ENCODE data around the gene SIRPB1. TPM values are rescaled to one million over a fixed set of nuclear protein-coding genes. Genes with fewer than 3 reads are reported as not detected.

The SIRPB1 gene
- total RNA-seq, 1 experiment from 2014 or later, result 7.6 TPM

DNA sequence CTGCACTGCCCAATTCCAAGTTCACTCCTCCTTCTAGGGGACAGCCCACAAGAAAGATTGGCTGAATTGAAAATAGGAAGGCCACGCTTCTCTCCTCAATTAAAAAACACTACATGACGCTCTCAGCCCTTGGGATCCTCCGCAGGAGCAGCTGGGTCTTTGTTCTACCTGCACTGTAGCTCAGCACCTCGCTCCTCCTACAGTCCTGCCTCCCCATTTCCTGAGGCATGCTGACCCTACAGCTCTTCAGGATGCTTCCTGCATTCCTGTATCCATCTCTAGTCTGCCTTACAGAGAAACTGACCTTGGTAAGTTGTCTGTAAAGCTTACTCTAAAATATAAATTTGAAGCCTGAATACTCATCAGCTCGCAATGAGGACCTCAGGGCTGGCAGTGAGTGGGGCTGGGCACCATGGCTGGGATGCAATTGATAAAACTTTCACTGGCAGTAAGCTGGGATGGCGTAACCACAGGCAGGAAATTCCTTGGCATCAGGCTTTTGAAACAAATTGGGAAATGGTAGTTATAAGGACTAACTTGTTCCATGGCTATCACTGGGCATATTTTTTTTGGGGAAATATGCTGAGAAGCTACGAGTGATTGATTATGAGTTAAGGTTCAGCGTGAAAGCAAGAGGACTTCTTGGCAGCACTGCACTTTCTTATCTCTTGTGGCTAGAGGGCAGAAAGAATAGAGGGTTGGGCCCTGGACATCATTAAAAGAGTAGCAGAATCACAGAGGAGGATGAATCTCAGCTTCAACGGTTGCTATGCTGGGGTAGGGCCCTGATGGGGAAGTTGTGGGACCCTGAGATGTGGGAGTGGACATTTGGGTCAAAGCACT lies 11.7 kb upstream of the SIRPB1 start:
- no peaks in the 10 kb centered on the region for H3K27me3 ChIP-seq (ENCODE audit: insufficient read depth, low read depth)
- TF ChIP-seq, protein P1, sequence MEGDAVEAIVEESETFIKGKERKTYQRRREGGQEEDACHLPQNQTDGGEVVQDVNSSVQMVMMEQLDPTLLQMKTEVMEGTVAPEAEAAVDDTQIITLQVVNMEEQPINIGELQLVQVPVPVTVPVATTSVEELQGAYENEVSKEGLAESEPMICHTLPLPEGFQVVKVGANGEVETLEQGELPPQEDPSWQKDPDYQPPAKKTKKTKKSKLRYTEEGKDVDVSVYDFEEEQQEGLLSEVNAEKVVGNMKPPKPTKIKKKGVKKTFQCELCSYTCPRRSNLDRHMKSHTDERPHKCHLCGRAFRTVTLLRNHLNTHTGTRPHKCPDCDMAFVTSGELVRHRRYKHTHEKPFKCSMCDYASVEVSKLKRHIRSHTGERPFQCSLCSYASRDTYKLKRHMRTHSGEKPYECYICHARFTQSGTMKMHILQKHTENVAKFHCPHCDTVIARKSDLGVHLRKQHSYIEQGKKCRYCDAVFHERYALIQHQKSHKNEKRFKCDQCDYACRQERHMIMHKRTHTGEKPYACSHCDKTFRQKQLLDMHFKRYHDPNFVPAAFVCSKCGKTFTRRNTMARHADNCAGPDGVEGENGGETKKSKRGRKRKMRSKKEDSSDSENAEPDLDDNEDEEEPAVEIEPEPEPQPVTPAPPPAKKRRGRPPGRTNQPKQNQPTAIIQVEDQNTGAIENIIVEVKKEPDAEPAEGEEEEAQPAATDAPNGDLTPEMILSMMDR (conservative IDR thresholded peaks at IDR 0.05), result no peak
- no peak for TF ChIP-seq EZH2 (IDR thresholded peaks at IDR 0.05; ENCODE audit: low read depth)
- no peaks in the 10 kb centered on the region for H3K79me2 ChIP-seq (ENCODE audit: low read depth)
- CTCF ChIA-PET, result interaction anchor here (1.6 kb wide), 1 partner anchor 127 kb away, joined by 7 read pairs; no protein-coding TSS in a partner anchor
- H3K4me1 ChIP-seq (replicated peaks; ENCODE audit: insufficient read depth), result peaks cover 47% of the 10 kb centered on the region
- DNase-seq, result peak; percentile 49 to 84
- TSS peak; percentile 79 for BruUV-seq (replicated peaks)
- H3K9me2 ChIP-seq (ENCODE audit: insufficient read depth), result no peaks in the 10 kb centered on the region
- H4K20me1 ChIP-seq (ENCODE audit: insufficient read depth), result no peaks in the 10 kb centered on the region
- peak overlapping the region; percentile 71 for H3K4me2 ChIP-seq
- H2AFZ ChIP-seq, result no peak overlapping the region
- no peaks in the 10 kb centered on the region for H3K36me3 ChIP-seq (ENCODE audit: low read depth)
- H3K27ac ChIP-seq, result peak overlapping the region; percentile 57
- POLR2A ChIA-PET (ENCODE audit: unreplicated experiment), result interaction anchor here (0.6 to 1.4 kb wide), 3 partner anchors 64 to 243 kb away, joined by 5 to 6 read pairs (median 5); no protein-coding TSS in a partner anchor
- H3K4me3 ChIP-seq, result peak overlapping the region; percentile 19; the same call in 1 of the 2 replicates
- H3K9me3 ChIP-seq (ENCODE audit: insufficient read depth, low read depth), result peaks cover 10% of the 10 kb centered on the region; the same call in 1 of the 2 replicates
- H3F3A ChIP-seq (ENCODE audit: insufficient read depth, low read depth), result peaks cover 36% of the 10 kb centered on the region
- intact Hi-C loops (cut with micrococcal nuclease; ENCODE audit: unreplicated experiment), result loop anchor here (1.0 to 5.0 kb wide), 4 partner anchors 62 to 154 kb away; no protein-coding TSS in a partner anchor

DNA sequence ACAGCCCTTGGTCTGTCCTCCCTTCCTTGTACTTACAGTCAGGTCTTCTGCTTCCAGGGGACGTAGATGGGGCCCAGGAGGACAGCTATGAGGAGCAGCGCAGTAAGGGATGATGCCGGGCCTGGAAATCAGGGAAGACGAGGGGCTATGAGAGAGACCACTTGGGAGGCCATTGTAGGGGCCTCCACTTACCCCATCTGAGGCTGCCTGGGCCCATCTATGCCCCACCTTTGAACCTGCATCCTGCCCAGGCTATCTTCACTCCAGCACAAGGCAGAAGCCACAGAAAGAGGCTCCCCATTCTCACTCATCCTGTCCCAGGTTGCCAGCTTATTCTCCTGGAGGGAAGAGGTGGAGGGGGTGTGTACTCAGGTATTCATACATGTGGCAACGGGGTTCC lies 10.4 kb upstream of the SIRPB1 start:
- Histone ChIP-seq H4K20me1 (ENCODE audit: insufficient read depth) (no peaks in the 10 kb centered on the region), H3K4me2 (no peak overlapping the region), H3K79me2 (ENCODE audit: low read depth) (no peaks in the 10 kb centered on the region), H3F3A (ENCODE audit: insufficient read depth, low read depth) (peaks cover 36% of the 10 kb centered on the region), H3K27me3 (ENCODE audit: insufficient read depth, low read depth) (no peaks in the 10 kb centered on the region), H3K9me2 (ENCODE audit: insufficient read depth) (no peaks in the 10 kb centered on the region), H3K27ac (peak overlapping the region; percentile 57), H3K9me3 (ENCODE audit: insufficient read depth, low read depth) (peaks cover 10% of the 10 kb centered on the region; the same call in 1 of the 2 replicates), H3K4me3 (no peak overlapping the region), H3K4me1 (replicated peaks; ENCODE audit: insufficient read depth) (peaks cover 53% of the 10 kb centered on the region), H3K36me3 (ENCODE audit: low read depth) (no peaks in the 10 kb centered on the region), H2AFZ (no peak overlapping the region)
- no TSS peak for BruUV-seq (replicated peaks)
- no peak for DNase-seq
- intact Hi-C loops (cut with micrococcal nuclease; ENCODE audit: unreplicated experiment), result loop anchor here (5.0 kb wide), 3 partner anchors 102 to 153 kb away; no protein-coding TSS in a partner anchor
- TF ChIP-seq, protein P1 (conservative IDR thresholded peaks at IDR 0.05), result no peak
- TF ChIP-seq EZH2 (IDR thresholded peaks at IDR 0.05; ENCODE audit: low read depth), result no peak
- ChIA-PET POLR2A (ENCODE audit: unreplicated experiment) (no interaction called here), CTCF (no interaction called here)

DNA sequence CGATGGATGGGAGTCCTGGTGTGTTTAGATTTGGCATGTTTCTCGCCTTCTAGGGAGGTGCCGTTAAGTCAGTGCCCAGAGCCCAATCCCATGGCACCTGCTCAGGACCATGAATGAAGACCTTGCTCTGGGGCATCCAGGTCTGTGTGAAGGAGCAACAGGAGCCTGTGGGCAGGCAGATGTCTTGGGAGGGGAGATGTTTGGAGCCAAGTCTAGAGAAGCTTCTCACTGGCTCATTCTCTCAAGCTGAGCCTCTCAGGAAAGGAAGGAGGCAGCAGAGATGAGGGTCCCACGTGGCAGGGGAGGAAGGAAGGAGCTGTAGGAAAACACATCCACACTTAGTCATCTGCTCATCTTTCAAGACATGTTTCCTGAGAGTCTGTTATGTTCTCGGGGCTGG lies 9.5 kb upstream of the SIRPB1 start:
- peaks cover 61% of the 10 kb centered on the region for H3K4me1 ChIP-seq (replicated peaks; ENCODE audit: insufficient read depth)
- peaks cover 36% of the 10 kb centered on the region for H3F3A ChIP-seq (ENCODE audit: insufficient read depth, low read depth)
- intact Hi-C loops (cut with micrococcal nuclease; ENCODE audit: unreplicated experiment), result no loop called here
- peaks cover 9% of the 10 kb centered on the region; the same call in 1 of the 2 replicates for H3K9me3 ChIP-seq (ENCODE audit: insufficient read depth, low read depth)
- H2AFZ ChIP-seq, result no peak overlapping the region
- H3K79me2 ChIP-seq (ENCODE audit: low read depth), result no peaks in the 10 kb centered on the region
- no peak overlapping the region for H3K27ac ChIP-seq
- BruUV-seq (replicated peaks), result no TSS peak
- ChIA-PET CTCF (no interaction called here), POLR2A (ENCODE audit: unreplicated experiment) (no interaction called here)
- no peak for TF ChIP-seq EZH2 (IDR thresholded peaks at IDR 0.05; ENCODE audit: low read depth)
- TF ChIP-seq, protein P1 (conservative IDR thresholded peaks at IDR 0.05), result no peak
- DNase-seq, result no peak
- H3K4me3 ChIP-seq, result no peak overlapping the region
- H3K9me2 ChIP-seq (ENCODE audit: insufficient read depth), result no peaks in the 10 kb centered on the region
- H3K36me3 ChIP-seq (ENCODE audit: low read depth), result no peaks in the 10 kb centered on the region
- H3K27me3 ChIP-seq (ENCODE audit: insufficient read depth, low read depth), result no peaks in the 10 kb centered on the region
- no peaks in the 10 kb centered on the region for H4K20me1 ChIP-seq (ENCODE audit: insufficient read depth)
- H3K4me2 ChIP-seq, result no peak overlapping the region

Measured in PC-9 (cell line).